Measurements from ENCODE around the gene HADHB.

DNA sequence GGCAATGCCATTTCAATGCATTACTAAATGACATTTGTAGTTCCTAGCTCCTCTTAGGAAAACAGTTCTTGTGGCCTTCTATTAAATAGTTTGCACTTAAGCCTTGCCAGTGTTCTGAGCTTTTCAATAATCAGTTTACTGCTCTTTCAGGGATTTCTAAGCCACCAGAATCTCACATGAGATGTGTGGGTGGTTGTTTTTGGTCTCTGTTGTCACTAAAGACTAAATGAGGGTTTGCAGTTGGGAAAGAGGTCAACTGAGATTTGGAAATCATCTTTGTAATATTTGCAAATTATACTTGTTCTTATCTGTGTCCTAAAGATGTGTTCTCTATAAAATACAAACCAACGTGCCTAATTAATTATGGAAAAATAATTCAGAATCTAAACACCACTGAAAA is 45.3 kb downstream of the HADHB start:
- TF ChIP-seq CTCF (IDR thresholded peaks at IDR 0.05; ENCODE audit: low read depth, low read length, poor library complexity, severe bottlenecking) (no peak), EZH2phosphoT487 (IDR thresholded peaks at IDR 0.05; ENCODE audit: borderline replicate concordance, low read length) (no peak)
